H9 (cell line): ENCODE results near the gene CYP27B1. TPM values are rescaled to one million over a fixed set of nuclear protein-coding genes. Genes with fewer than 3 reads are reported as not detected.

ENCODE experiments used
- DNase-seq: peaks from one replicate; pipeline ENCODE4 v3.0.0-alpha.2; 2017
- H2AFZ ChIP-seq: one replicate; pipeline ENCODE4 v1.6.1; 2013; ENCODE audit warnings: mild to moderate bottlenecking, low read length, control low read depth, moderate library complexity
- H2AK5ac ChIP-seq: 2 replicates; pipeline ENCODE4 v1.6.1; 2013; ENCODE audit warnings: low read length, control low read depth, mixed read lengths; ENCODE audit not compliant: insufficient read length
- H2BK120ac ChIP-seq: one replicate; pipeline ENCODE4 v1.6.1; 2013; ENCODE audit warnings: low read depth, mild to moderate bottlenecking, low read length, control low read depth, inconsistent platforms; ENCODE audit not compliant: poor library complexity, severe bottlenecking
- H2BK12ac ChIP-seq: 2 replicates; pipeline ENCODE4 v1.6.1; 2013; ENCODE audit warnings: low read length, control low read depth, mixed read lengths, low read depth; ENCODE audit not compliant: insufficient read length
- H2BK15ac ChIP-seq: 2 replicates; pipeline ENCODE4 v1.6.1; 2013; ENCODE audit warnings: low read depth, low read length, control low read depth
- H2BK20ac ChIP-seq: one replicate; pipeline ENCODE4 v1.6.1; 2013; ENCODE audit warnings: low read depth, mild to moderate bottlenecking, low read length, control low read depth, inconsistent platforms; ENCODE audit not compliant: poor library complexity, severe bottlenecking
- H2BK5ac ChIP-seq: 2 replicates; pipeline ENCODE4 v1.6.1; 2013; ENCODE audit warnings: low read length, control low read depth, mixed read lengths; ENCODE audit not compliant: insufficient read length
- H3K14ac ChIP-seq: 2 replicates; pipeline ENCODE4 v1.6.1; 2013; ENCODE audit warnings: low read length, control low read depth; ENCODE audit not compliant: insufficient read depth
- H3K18ac ChIP-seq: 2 replicates; pipeline ENCODE4 v1.6.1; 2013; ENCODE audit warnings: low read depth, mild to moderate bottlenecking, mixed read lengths, low read length, control low read depth; ENCODE audit not compliant: insufficient read length
- H3K23ac ChIP-seq: 2 replicates; pipeline ENCODE4 v1.6.1; 2013; ENCODE audit warnings: low read length, control low read depth, mixed read lengths, low read depth; ENCODE audit not compliant: insufficient read length
- H3K23me2 ChIP-seq: 2 replicates; pipeline ENCODE4 v1.6.1; 2013; ENCODE audit warnings: low read depth, mild to moderate bottlenecking, mixed read lengths, low read length, control low read depth; ENCODE audit not compliant: insufficient read length, poor library complexity, severe bottlenecking
- H3K27ac ChIP-seq: 2 replicates; pipeline ENCODE4 v1.5.1; 2013; ENCODE audit warnings: low read length, control low read depth, mixed read lengths, low read depth; ENCODE audit not compliant: insufficient read length
- H3K27me3 ChIP-seq: 2 replicates; pipeline ENCODE4 v1.6.1; 2013; ENCODE audit warnings: low read length, control low read depth, inconsistent platforms; ENCODE audit not compliant: insufficient read depth
- H3K4ac ChIP-seq: 2 replicates; pipeline ENCODE4 v1.6.1; 2013; ENCODE audit warnings: low read depth, mild to moderate bottlenecking, control low read depth, inconsistent platforms, low read length, moderate library complexity
- H3K4me1 ChIP-seq: 2 replicates; pipeline ENCODE4 v1.6.1; 2013; ENCODE audit warnings: low read length, control low read depth, inconsistent platforms; ENCODE audit not compliant: insufficient read depth
- H3K4me2 ChIP-seq: 2 replicates; pipeline ENCODE4 v1.6.1; 2013; ENCODE audit warnings: low read length, control low read depth, mixed read lengths; ENCODE audit not compliant: insufficient read length, insufficient read depth
- H3K56ac ChIP-seq: 2 replicates; pipeline ENCODE4 v1.6.1; 2013; ENCODE audit warnings: low read depth, mild to moderate bottlenecking, mixed read lengths, low read length, control low read depth; ENCODE audit not compliant: insufficient read length
- H3K79me1 ChIP-seq: 2 replicates; pipeline ENCODE4 v1.6.1; 2013; ENCODE audit warnings: low read depth, mild to moderate bottlenecking, moderate library complexity, low read length, control low read depth, inconsistent platforms; ENCODE audit not compliant: insufficient read depth, poor library complexity, severe bottlenecking
- H3K79me2 ChIP-seq: 2 replicates; pipeline ENCODE4 v1.6.1; 2013; ENCODE audit warnings: low read length, control low read depth, inconsistent platforms; ENCODE audit not compliant: insufficient read depth
- H3K9ac ChIP-seq: 2 replicates; pipeline ENCODE4 v1.6.1; 2013; ENCODE audit warnings: low read length, control low read depth, mixed read lengths; ENCODE audit not compliant: insufficient read length; ENCODE audit errors: extremely low read depth
- H3K9me3 ChIP-seq: one replicate; pipeline ENCODE4 v1.6.1; 2013; ENCODE audit warnings: low read depth, low read length, inconsistent platforms; ENCODE audit not compliant: control insufficient read depth
- H3T11ph ChIP-seq: one replicate; pipeline ENCODE4 v1.6.1; 2013; ENCODE audit warnings: mild to moderate bottlenecking, low read length, control low read depth, inconsistent platforms
- H4K20me1 ChIP-seq: one replicate; pipeline ENCODE4 v1.6.1; 2013; ENCODE audit not compliant: control insufficient read depth, insufficient read length, insufficient read depth
- H4K5ac ChIP-seq: 2 replicates; pipeline ENCODE4 v1.6.1; 2013; ENCODE audit warnings: low read depth, mild to moderate bottlenecking, mixed read lengths, low read length, control low read depth; ENCODE audit not compliant: insufficient read length
- H4K8ac ChIP-seq: replicated peaks from 2 replicates; pipeline ENCODE4 v1.6.1; 2013; ENCODE audit warnings: low read length, control low read depth, mixed read lengths, low read depth; ENCODE audit not compliant: insufficient read length
- H4K91ac ChIP-seq: 2 replicates; pipeline ENCODE4 v1.6.1; 2013; ENCODE audit warnings: low read depth, mild to moderate bottlenecking, moderate library complexity, mixed read lengths, low read length, control low read depth; ENCODE audit not compliant: insufficient read length
- H3K27ac Mint-ChIP-seq, 3 experiments: 2 replicates in 2 of 3; 3 replicates in 1 of 3; pipeline ENCODE4 v1.8.0; 2020 to 2021; ENCODE audit warnings: mixed read lengths in 3 of 3, mild to moderate bottlenecking in 1 of 3, moderate library complexity in 1 of 3
- H3K27me3 Mint-ChIP-seq: 2 replicates; pipeline ENCODE4 v1.8.0; 2021; ENCODE audit warnings: low read depth, mild to moderate bottlenecking, moderate library complexity, mixed read lengths
- H3K36me3 Mint-ChIP-seq, 3 experiments: 2 replicates in 2 of 3; 3 replicates in 1 of 3; pipeline ENCODE4 v1.8.0; 2020 to 2021; ENCODE audit warnings: low read depth in 3 of 3, mixed read lengths in 3 of 3; ENCODE audit not compliant: insufficient read depth in 1 of 3
- H3K4me1 Mint-ChIP-seq, 2 experiments: 2 replicates each; pipeline ENCODE4 v1.8.0; 2020; ENCODE audit warnings: mixed read lengths in 2 of 2
- H3K4me3 Mint-ChIP-seq, 2 experiments: 2 replicates in 1 of 2; 3 replicates in 1 of 2; pipeline ENCODE4 v1.8.0; 2020 to 2021; ENCODE audit warnings: mild to moderate bottlenecking in 2 of 2, mixed read lengths in 2 of 2, moderate library complexity in 1 of 2
- H3K9me3 Mint-ChIP-seq, 2 experiments: 2 replicates in 1 of 2; 3 replicates in 1 of 2; pipeline ENCODE4 v1.8.0; 2020; ENCODE audit warnings: mild to moderate bottlenecking in 2 of 2, mixed read lengths in 2 of 2, moderate library complexity in 1 of 2
- CTCF ChIP-seq: fragments of 200-600 bp; sonication (generic); conservative IDR thresholded peaks from 3 replicates; pipeline ENCODE4 v1.8.0; 2021; ENCODE audit warnings: antibody characterized with exemption, mild to moderate bottlenecking
- WGBS: extraction: QIAGEN DNeasy Blood & Tissue Kit; methylation state at CpG from one replicate; pipeline ENCODE4 v1.1.7; 2013; ENCODE audit warnings: missing lambda C conversion rate, low lambda C conversion rate, mixed read lengths; ENCODE audit not compliant: insufficient read length; ENCODE audit errors: extremely low coverage; 5-methylcytosine and 5-hydroxymethylcytosine counted together
- long read RNA-seq: library from polyadenylated mRNA; unstranded; transcript quantifications from one replicate; pipeline ENCODE4 v2.0.0, GENCODE V29; 2020
- total RNA-seq: library from RNA; stranded (reverse); gene quantifications from 2 replicates; pipeline ENCODE4 v1.2.1, GENCODE V29; 2021

CYP27B1 gene
- total RNA-seq, result 6.1 and 6.5 TPM in 2 replicates
- long read RNA-seq, partial matches to known transcripts, result 5 of 35 reads
- long read RNA-seq, other reads (novel, unspliced or antisense), result 28 of 35 reads

GRCh38 chr12:57766464-57767304, at the start of gene CYP27B1:
Gene CYP27B1, minus strand, starts transcription at chr12:57767078. Its CDS starts 37 bp downstream, at chr12:57767041.
- Histone ChIP-seq H2BK15ac (no peak within 1 kb of the TSS), H2BK12ac (no peak within 1 kb of the TSS), H3K27me3 (peaks cover 31% of the 10 kb centered on the region; the same call in 1 of the 2 replicates), H4K20me1 (no peaks in the 10 kb centered on the region), H2BK5ac (no peak within 1 kb of the TSS), H3K27ac (no peak within 1 kb of the TSS), H3K23me2 (peaks cover 25% of the 10 kb centered on the region), H2AFZ (no peak within 1 kb of the TSS), H2AK5ac (no peak within 1 kb of the TSS), H3K14ac (no peak within 1 kb of the TSS; the same call in 1 of the 2 replicates), H3K56ac (no peak within 1 kb of the TSS), H4K5ac (no peak within 1 kb of the TSS), H3K9ac (no peak within 1 kb of the TSS), H3K79me2 (no peaks in the 10 kb centered on the region), H3T11ph (no peak within 1 kb of the TSS), H3K79me1 (no peaks in the 10 kb centered on the region), H4K8ac (no peak within 1 kb of the TSS), H2BK20ac (no peak within 1 kb of the TSS), H2BK120ac (no peak within 1 kb of the TSS), H3K4me1 (peaks cover 3% of the 10 kb centered on the region; the same call in 1 of the 2 replicates), H4K91ac (no peak within 1 kb of the TSS), H3K4ac (no peak within 1 kb of the TSS), H3K9me3 (no peaks in the 10 kb centered on the region), H3K4me2 (peak within 1 kb of the TSS; percentile 80), H3K23ac (no peak within 1 kb of the TSS), H3K18ac (no peak within 1 kb of the TSS)
- Mint-ChIP-seq H3K36me3 (peaks cover 20 to 39% (median 31%) of the 10 kb centered on the region in 3 experiments), H3K27ac (peak within 1 kb of the TSS in 2 of 3 experiments; percentile 44 to 51; a peak in 1 of 7 replicates), H3K4me3 (peak within 1 kb of the TSS; percentile 57 to 75), H3K9me3 (no peaks in the 10 kb centered on the region), H3K27me3 (peaks cover 40% of the 10 kb centered on the region), H3K4me1 (peaks cover 32 to 47% of the 10 kb centered on the region in 2 experiments)
- no CpG with 5 or more reads among the region's 38 CpGs for WGBS
- TF ChIP-seq CTCF, result no peak; the same call in 2 of the 3 replicates
- peak; percentile 87 for DNase-seq
